Mammary epithelial cell (primary cell): ENCODE measurements around the gene IDI2.

ENCODE experiments used
- EZH2 ChIP-seq: IDR thresholded peaks from 2 replicates; pipeline ENCODE4 v1.6.1; 2012; ENCODE audit warnings: low read length, inconsistent platforms, borderline replicate concordance
- TF ChIP-seq, protein P1 (sequence below), 2 donors: IDR thresholded peaks in 1 of 2; conservative IDR thresholded peaks in 1 of 2; 2 replicates each; pipeline ENCODE4 v1.5.1; 2011 to 2012; ENCODE audit warnings: inconsistent platforms in 2 of 2, low read length in 2 of 2, mild to moderate bottlenecking in 2 of 2, control low read depth in 1 of 2, low read depth in 1 of 2; ENCODE audit not compliant: insufficient read depth in 1 of 2; ENCODE audit errors: extremely low read depth in 1 of 2

DNA sequence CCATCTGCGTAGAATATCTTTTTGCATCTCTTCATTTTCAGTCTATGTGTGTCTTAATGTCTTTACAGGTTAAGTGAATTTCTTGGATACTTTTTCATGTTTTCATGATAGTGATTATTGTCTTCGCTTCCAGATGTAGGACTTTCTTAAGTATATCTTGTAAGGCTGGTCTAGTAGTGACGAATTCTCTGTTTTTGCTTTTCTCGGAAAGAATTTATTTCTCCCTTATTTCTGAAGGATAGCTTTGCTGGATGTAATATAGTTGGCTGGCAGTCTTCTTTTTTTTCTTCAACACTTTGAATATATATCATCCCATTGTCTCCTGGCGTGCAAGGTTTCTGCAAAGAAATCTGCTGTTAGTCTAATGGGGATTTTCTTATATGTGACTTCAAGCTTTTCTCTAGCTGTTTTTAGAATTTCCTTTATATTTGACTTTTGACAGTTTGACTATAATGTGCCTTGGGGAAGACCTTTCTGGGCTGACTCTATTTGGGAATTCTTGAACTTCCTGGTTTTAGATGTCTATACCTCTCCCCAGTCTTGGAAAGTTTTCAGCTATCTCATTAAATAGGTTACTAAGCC is 23.1 kb downstream of the IDI2 start:
- TF ChIP-seq, protein P1, sequence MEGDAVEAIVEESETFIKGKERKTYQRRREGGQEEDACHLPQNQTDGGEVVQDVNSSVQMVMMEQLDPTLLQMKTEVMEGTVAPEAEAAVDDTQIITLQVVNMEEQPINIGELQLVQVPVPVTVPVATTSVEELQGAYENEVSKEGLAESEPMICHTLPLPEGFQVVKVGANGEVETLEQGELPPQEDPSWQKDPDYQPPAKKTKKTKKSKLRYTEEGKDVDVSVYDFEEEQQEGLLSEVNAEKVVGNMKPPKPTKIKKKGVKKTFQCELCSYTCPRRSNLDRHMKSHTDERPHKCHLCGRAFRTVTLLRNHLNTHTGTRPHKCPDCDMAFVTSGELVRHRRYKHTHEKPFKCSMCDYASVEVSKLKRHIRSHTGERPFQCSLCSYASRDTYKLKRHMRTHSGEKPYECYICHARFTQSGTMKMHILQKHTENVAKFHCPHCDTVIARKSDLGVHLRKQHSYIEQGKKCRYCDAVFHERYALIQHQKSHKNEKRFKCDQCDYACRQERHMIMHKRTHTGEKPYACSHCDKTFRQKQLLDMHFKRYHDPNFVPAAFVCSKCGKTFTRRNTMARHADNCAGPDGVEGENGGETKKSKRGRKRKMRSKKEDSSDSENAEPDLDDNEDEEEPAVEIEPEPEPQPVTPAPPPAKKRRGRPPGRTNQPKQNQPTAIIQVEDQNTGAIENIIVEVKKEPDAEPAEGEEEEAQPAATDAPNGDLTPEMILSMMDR (conservative IDR thresholded peaks at IDR 0.05 in 1 of 2, IDR thresholded peaks at IDR 0.05 in 1 of 2; ENCODE audit: extremely low read depth in 1 of 2, insufficient read depth in 1 of 2, low read depth in 1 of 2, low read length in 2 of 2) = no peak
- no peak for TF ChIP-seq EZH2
